WTC11 (cell line): ENCODE measurements around the gene WFDC12. TPM values are rescaled to one million over a fixed set of nuclear protein-coding genes. Genes with fewer than 3 reads are reported as not detected.
"Not testable (repeated sequence)": the region's sequence is repeated elsewhere in the genome, so short reads cannot be mapped to it uniquely, and the experiment has no call there.

Source experiments
- ATAC-seq: fragments of 200-7000 bp; cut with Tn5 transposase; 2 replicates; pipeline ENCODE4 v1.10.0; 2021; ENCODE audit warnings: mild to moderate bottlenecking, moderate library complexity
- CTCF ChIA-PET: fragments of 300-600 bp; sonication (Branson Sonifier 250); formaldehyde crosslinking; loops from one replicate; lab custom pipeline; 2021; ENCODE audit warnings: antibody characterized with exemption; lab: Charles Lee
- POLR2A ChIA-PET: fragments of 350-600 bp; sonication (Branson Sonifier 250); formaldehyde crosslinking; loops from one replicate; lab custom pipeline; 2021; ENCODE audit warnings: antibody characterized with exemption; lab: Charles Lee
- DNase-seq: peaks from one replicate; pipeline ENCODE4 v3.0.0; 2021; ENCODE audit warnings: low spot score
- H3K27ac Mint-ChIP-seq: 2 replicates; pipeline ENCODE4 v1.8.0; 2021; ENCODE audit warnings: mixed read lengths
- H3K27me3 Mint-ChIP-seq: 2 replicates; pipeline ENCODE4 v1.8.0; 2021; ENCODE audit warnings: low read depth, mild to moderate bottlenecking, moderate library complexity, mixed read lengths
- H3K36me3 Mint-ChIP-seq: 2 replicates; pipeline ENCODE4 v1.8.0; 2021; ENCODE audit warnings: mixed read lengths
- H3K4me1 Mint-ChIP-seq: 2 replicates; pipeline ENCODE4 v1.8.0; 2022; ENCODE audit warnings: mixed read lengths
- H3K4me3 Mint-ChIP-seq: 2 replicates; pipeline ENCODE4 v1.8.0; 2021; ENCODE audit warnings: mild to moderate bottlenecking, moderate library complexity, mixed read lengths
- H3K9me3 Mint-ChIP-seq: 2 replicates; pipeline ENCODE4 v1.8.0; 2021; ENCODE audit warnings: mixed read lengths
- ATF1 ChIP-seq: sonication (generic); formaldehyde crosslinking; IDR thresholded peaks from 2 replicates; pipeline ENCODE4 v1.8.1; 2023; ENCODE audit warnings: mild to moderate bottlenecking, moderate library complexity, missing genetic modification reagents
- ATF6 ChIP-seq: sonication (generic); formaldehyde crosslinking; IDR thresholded peaks from 2 replicates; pipeline ENCODE4 v1.8.1; 2023; ENCODE audit warnings: mild to moderate bottlenecking, missing genetic modification reagents
- CDX4 ChIP-seq: fragments of 250-450 bp; sonication (Bioruptor Pico); IDR thresholded peaks from 2 replicates; pipeline ENCODE4 v1.9.0; 2021; ENCODE audit warnings: moderate library complexity, mild to moderate bottlenecking, inconsistent platforms, borderline replicate concordance
- CTCF ChIP-seq: fragments of 200-600 bp; IDR thresholded peaks from 2 replicates; pipeline ENCODE4 v1.8.0; 2022; ENCODE audit warnings: antibody characterized with exemption
- E2F4 ChIP-seq: sonication (generic); formaldehyde crosslinking; IDR thresholded peaks from 2 replicates; pipeline ENCODE4 v1.8.1; 2022; ENCODE audit warnings: low read depth, mild to moderate bottlenecking, moderate library complexity, missing genetic modification reagents, borderline replicate concordance
- ESRRA ChIP-seq: sonication (generic); formaldehyde crosslinking; IDR thresholded peaks from 2 replicates; pipeline ENCODE4 v1.8.1; 2022; ENCODE audit warnings: mild to moderate bottlenecking, missing genetic modification reagents, borderline replicate concordance
- FOXK1 ChIP-seq: sonication (generic); formaldehyde crosslinking; IDR thresholded peaks from 2 replicates; pipeline ENCODE4 v1.8.0; 2022; ENCODE audit warnings: mild to moderate bottlenecking, moderate library complexity, missing genetic modification reagents
- IRF1 ChIP-seq: sonication (generic); formaldehyde crosslinking; IDR thresholded peaks from 2 replicates; pipeline ENCODE4 v1.8.0; 2023; ENCODE audit warnings: missing genetic modification reagents
- IRF2 ChIP-seq: sonication (generic); formaldehyde crosslinking; IDR thresholded peaks from 2 replicates; pipeline ENCODE4 v1.8.0; 2022; ENCODE audit warnings: low read depth, missing genetic modification reagents, borderline replicate concordance
- MXD4 ChIP-seq: fragments of 250-450 bp; sonication (Bioruptor Pico); IDR thresholded peaks from 2 replicates; pipeline ENCODE4 v1.8.0; 2021; ENCODE audit warnings: mild to moderate bottlenecking, moderate library complexity, borderline replicate concordance
- NR1H2 ChIP-seq: sonication (generic); formaldehyde crosslinking; IDR thresholded peaks from 2 replicates; pipeline ENCODE4 v1.9.0; 2021; ENCODE audit warnings: mild to moderate bottlenecking, moderate library complexity, missing genetic modification reagents
- NR2C2 ChIP-seq: sonication (generic); formaldehyde crosslinking; IDR thresholded peaks from 2 replicates; pipeline ENCODE4 v1.8.0; 2022; ENCODE audit warnings: mild to moderate bottlenecking, missing genetic modification reagents
- SMAD4 ChIP-seq: sonication (generic); formaldehyde crosslinking; IDR thresholded peaks from 2 replicates; pipeline ENCODE4 v1.8.0; 2022; ENCODE audit warnings: mild to moderate bottlenecking, missing genetic modification reagents
- TEAD4 ChIP-seq: sonication (generic); formaldehyde crosslinking; IDR thresholded peaks from 2 replicates; pipeline ENCODE4 v1.8.0; 2022; ENCODE audit warnings: mild to moderate bottlenecking, missing genetic modification reagents
- ZNF121 ChIP-seq: sonication (generic); formaldehyde crosslinking; IDR thresholded peaks from 2 replicates; pipeline ENCODE4 v1.8.0; 2023; ENCODE audit warnings: missing genetic modification reagents
- ZNF219 ChIP-seq: sonication (generic); formaldehyde crosslinking; IDR thresholded peaks from 2 replicates; pipeline ENCODE4 v1.8.0; 2023; ENCODE audit warnings: missing genetic modification reagents, mild to moderate bottlenecking, borderline replicate concordance
- ZNF263 ChIP-seq: sonication (generic); formaldehyde crosslinking; IDR thresholded peaks from 2 replicates; pipeline ENCODE4 v1.8.1; 2022; ENCODE audit warnings: low read depth, mild to moderate bottlenecking, moderate library complexity, missing genetic modification reagents
- ZNF317 ChIP-seq: sonication (generic); formaldehyde crosslinking; IDR thresholded peaks from 2 replicates; pipeline ENCODE4 v1.8.1; 2023; ENCODE audit warnings: low read depth, mild to moderate bottlenecking, moderate library complexity, missing genetic modification reagents, borderline replicate concordance
- ZNF423 ChIP-seq: fragments of 250-450 bp; sonication (Bioruptor Pico); IDR thresholded peaks from 2 replicates; pipeline ENCODE4 v2.1.2; 2022; ENCODE audit warnings: mild to moderate bottlenecking, moderate library complexity
- ZNF671 ChIP-seq: fragments of 250-450 bp; sonication (Bioruptor Pico); IDR thresholded peaks from 2 replicates; pipeline ENCODE4 v1.8.0; 2021; ENCODE audit warnings: mild to moderate bottlenecking
- total RNA-seq: library from RNA; stranded (reverse); gene quantifications from 3 replicates; pipeline ENCODE4 v1.2.3, GENCODE V29; 2021
- TF ChIP-seq, protein P1 (sequence below): sonication (generic); formaldehyde crosslinking; IDR thresholded peaks from 2 replicates; pipeline ENCODE4 v1.8.1; 2023; ENCODE audit warnings: mild to moderate bottlenecking, missing genetic modification reagents, moderate library complexity
- TF ChIP-seq, protein P2 (sequence below): sonication (generic); formaldehyde crosslinking; IDR thresholded peaks from 2 replicates; pipeline ENCODE4 v1.8.0; 2022; ENCODE audit warnings: mild to moderate bottlenecking, missing genetic modification reagents

Gene WFDC12
- total RNA-seq, 1 experiment from 2014 or later: not detected

GRCh38 chr20:45157962-45158361 is 33.7 kb upstream of the WFDC12 start:
- Mint-ChIP-seq H3K4me3 (no peak overlapping the region), H3K9me3 (peaks cover 55% of the 10 kb centered on the region), H3K36me3 (peaks cover 9% of the 10 kb centered on the region; the same call in 1 of the 2 replicates), H3K27ac (no peak overlapping the region), H3K4me1 (no peaks in the 10 kb centered on the region), H3K27me3 (peaks cover 31% of the 10 kb centered on the region)
- no peak for DNase-seq
- no peak for TF ChIP-seq SMAD4 (CRISPR knock-in tag)
- no peak for TF ChIP-seq TEAD4
- TF ChIP-seq, protein P1, sequence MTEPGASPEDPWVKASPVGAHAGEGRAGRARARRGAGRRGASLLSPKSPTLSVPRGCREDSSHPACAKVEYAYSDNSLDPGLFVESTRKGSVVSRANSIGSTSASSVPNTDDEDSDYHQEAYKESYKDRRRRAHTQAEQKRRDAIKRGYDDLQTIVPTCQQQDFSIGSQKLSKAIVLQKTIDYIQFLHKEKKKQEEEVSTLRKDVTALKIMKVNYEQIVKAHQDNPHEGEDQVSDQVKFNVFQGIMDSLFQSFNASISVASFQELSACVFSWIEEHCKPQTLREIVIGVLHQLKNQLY (CRISPR knock-in tag): no peak
- TF ChIP-seq IRF1 (CRISPR knock-in tag): no peak
- no peak for TF ChIP-seq ZNF263 (CRISPR knock-in tag)
- TF ChIP-seq ZNF317 (CRISPR knock-in tag): no peak
- TF ChIP-seq ATF6 (CRISPR knock-in tag): no peak
- TF ChIP-seq FOXK1 (CRISPR knock-in tag): no peak
- no peak for TF ChIP-seq NR1H2
- no peak for TF ChIP-seq ZNF121 (CRISPR knock-in tag)
- no peak for ATAC-seq
- ChIA-PET POLR2A (no interaction called here), CTCF (interaction anchor here (1.0 to 2.2 kb wide), 3 partner anchors 19 to 154 kb away, joined by 4 to 11 read pairs (median 5); no protein-coding TSS in a partner anchor)

DNA sequence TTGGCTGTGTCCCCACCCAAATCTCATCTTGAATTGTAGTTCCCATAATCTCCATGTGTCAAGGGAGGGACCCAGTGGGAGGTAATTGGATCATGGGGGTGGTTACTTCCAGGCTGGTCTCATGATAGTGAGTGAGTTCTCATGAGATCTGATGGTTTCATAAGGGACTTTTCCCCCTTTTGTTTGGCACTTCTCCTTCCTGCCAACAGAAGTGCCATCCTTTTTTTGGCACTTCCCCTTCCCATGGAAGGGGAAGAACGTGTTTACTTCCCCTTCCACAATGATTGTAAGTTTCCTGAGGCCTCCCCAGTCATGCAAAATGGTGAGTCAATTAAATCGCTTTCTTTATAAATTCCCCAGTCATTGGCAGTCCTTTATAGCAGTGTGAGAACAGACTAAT is 32.4 kb upstream of the WFDC12 start:
- Mint-ChIP-seq H3K36me3 (peaks cover 9% of the 10 kb centered on the region; the same call in 1 of the 2 replicates), H3K27me3 (peaks cover 32% of the 10 kb centered on the region), H3K27ac (no peak overlapping the region), H3K4me1 (no peaks in the 10 kb centered on the region), H3K4me3 (no peak overlapping the region), H3K9me3 (peaks cover 43% of the 10 kb centered on the region)
- ChIA-PET POLR2A (no interaction called here), CTCF (interaction anchor here (2.2 kb wide), 1 partner anchor 18 kb away, joined by 11 read pairs; no protein-coding TSS in a partner anchor)
- ATAC-seq: no peak
- DNase-seq: no peak
- no peak for TF ChIP-seq ZNF121 (CRISPR knock-in tag)
- TF ChIP-seq SMAD4 (CRISPR knock-in tag): no peak
- no peak for TF ChIP-seq E2F4 (CRISPR knock-in tag)

- POLR2A ChIA-PET, H3K4me3 Mint-ChIP-seq, H3K27ac Mint-ChIP-seq, ATAC-seq, DNase-seq, H3K4me1 Mint-ChIP-seq, H3K36me3 Mint-ChIP-seq: not testable (repeated sequence)
- Mint-ChIP-seq H3K27me3 (peaks cover 36% of the 10 kb centered on the region), H3K9me3 (peaks cover 32% of the 10 kb centered on the region)
- CTCF ChIA-PET: interaction anchor here (2.5 kb wide), 1 partner anchor 16 kb away, joined by 13 read pairs; no protein-coding TSS in a partner anchor
These were observed 30.5 kb upstream of the WFDC12 start for GRCh38 chr20:45154794-45155193.

- CTCF ChIA-PET: interaction anchor here (2.5 kb wide), 1 partner anchor 16 kb away, joined by 13 read pairs; no protein-coding TSS in a partner anchor
- peaks cover 29% of the 10 kb centered on the region for H3K9me3 Mint-ChIP-seq
- POLR2A ChIA-PET: no interaction called here
- peaks cover 9% of the 10 kb centered on the region; the same call in 1 of the 2 replicates for H3K36me3 Mint-ChIP-seq
- H3K4me3 Mint-ChIP-seq: no peak overlapping the region
- H3K4me1 Mint-ChIP-seq: no peaks in the 10 kb centered on the region
- DNase-seq (no peak), ATAC-seq (peak; percentile 47)
- H3K27ac Mint-ChIP-seq: no peak overlapping the region
- H3K27me3 Mint-ChIP-seq: peaks cover 41% of the 10 kb centered on the region
- TF ChIP-seq ZNF423 (CRISPR knock-in tag): no peak
- TF ChIP-seq CDX4 (CRISPR knock-in tag): no peak
- TF ChIP-seq, protein P2, sequence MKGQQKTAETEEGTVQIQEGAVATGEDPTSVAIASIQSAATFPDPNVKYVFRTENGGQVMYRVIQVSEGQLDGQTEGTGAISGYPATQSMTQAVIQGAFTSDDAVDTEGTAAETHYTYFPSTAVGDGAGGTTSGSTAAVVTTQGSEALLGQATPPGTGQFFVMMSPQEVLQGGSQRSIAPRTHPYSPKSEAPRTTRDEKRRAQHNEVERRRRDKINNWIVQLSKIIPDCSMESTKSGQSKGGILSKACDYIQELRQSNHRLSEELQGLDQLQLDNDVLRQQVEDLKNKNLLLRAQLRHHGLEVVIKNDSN: no peak
- TF ChIP-seq IRF2 (CRISPR knock-in tag): no peak
- TF ChIP-seq ESRRA (CRISPR knock-in tag): no peak
- TF ChIP-seq ZNF671 (CRISPR knock-in tag): no peak
- no peak for TF ChIP-seq MXD4 (CRISPR knock-in tag)
- TF ChIP-seq CTCF: no peak
- TF ChIP-seq ZNF219: no peak
- no peak for TF ChIP-seq NR2C2 (CRISPR knock-in tag)
- no peak for TF ChIP-seq ATF1 (CRISPR knock-in tag)
These were observed 29.9 kb upstream of the WFDC12 start for GRCh38 chr20:45154183-45154582.
